ENCODE data around the gene TENT5C. TPM values are rescaled to one million over a fixed set of nuclear protein-coding genes. Genes with fewer than 3 reads are reported as not detected.

The TENT5C gene
- polyA plus RNA-seq, 1 experiment, result 1.9 TPM

DNA sequence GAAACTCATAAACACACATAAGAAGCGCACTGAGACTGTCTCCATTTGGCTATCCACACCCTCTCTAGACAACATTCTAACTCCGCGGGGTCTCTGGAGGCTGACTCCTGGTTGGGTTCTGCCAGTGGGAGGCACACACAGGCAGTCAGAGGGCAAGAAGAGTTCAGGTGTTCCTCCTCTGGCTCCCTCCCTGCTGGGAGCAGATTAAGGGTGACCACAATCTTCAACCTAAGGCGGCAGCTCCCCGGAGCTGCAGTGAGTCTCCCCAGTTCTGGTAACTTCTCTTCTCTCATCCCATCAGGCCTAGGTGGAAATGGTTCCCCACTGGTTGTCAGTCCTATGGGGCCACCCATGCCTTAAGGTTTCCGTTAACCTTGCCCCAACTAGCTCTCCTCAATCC is 7.4 kb upstream of the TENT5C start:
- DNase-seq (ENCODE audit: low read depth), result no peak
- H3K4me3 ChIP-seq (ENCODE audit: low read depth, low read length), result no peak overlapping the region
- CTCF ChIA-PET, result no interaction called here
- peaks cover 8% of the 10 kb centered on the region for H3K27me3 ChIP-seq (ENCODE audit: control insufficient read depth, insufficient read depth, low read length)
- H3K36me3 ChIP-seq (ENCODE audit: control insufficient read depth, insufficient read depth, low read length), result no peaks in the 10 kb centered on the region
- POLR2A ChIA-PET, result no interaction called here
- TF ChIP-seq, protein P1, sequence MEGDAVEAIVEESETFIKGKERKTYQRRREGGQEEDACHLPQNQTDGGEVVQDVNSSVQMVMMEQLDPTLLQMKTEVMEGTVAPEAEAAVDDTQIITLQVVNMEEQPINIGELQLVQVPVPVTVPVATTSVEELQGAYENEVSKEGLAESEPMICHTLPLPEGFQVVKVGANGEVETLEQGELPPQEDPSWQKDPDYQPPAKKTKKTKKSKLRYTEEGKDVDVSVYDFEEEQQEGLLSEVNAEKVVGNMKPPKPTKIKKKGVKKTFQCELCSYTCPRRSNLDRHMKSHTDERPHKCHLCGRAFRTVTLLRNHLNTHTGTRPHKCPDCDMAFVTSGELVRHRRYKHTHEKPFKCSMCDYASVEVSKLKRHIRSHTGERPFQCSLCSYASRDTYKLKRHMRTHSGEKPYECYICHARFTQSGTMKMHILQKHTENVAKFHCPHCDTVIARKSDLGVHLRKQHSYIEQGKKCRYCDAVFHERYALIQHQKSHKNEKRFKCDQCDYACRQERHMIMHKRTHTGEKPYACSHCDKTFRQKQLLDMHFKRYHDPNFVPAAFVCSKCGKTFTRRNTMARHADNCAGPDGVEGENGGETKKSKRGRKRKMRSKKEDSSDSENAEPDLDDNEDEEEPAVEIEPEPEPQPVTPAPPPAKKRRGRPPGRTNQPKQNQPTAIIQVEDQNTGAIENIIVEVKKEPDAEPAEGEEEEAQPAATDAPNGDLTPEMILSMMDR (IDR thresholded peaks at IDR 0.05; ENCODE audit: insufficient read depth, low read depth, low read length), result no peak

DNA sequence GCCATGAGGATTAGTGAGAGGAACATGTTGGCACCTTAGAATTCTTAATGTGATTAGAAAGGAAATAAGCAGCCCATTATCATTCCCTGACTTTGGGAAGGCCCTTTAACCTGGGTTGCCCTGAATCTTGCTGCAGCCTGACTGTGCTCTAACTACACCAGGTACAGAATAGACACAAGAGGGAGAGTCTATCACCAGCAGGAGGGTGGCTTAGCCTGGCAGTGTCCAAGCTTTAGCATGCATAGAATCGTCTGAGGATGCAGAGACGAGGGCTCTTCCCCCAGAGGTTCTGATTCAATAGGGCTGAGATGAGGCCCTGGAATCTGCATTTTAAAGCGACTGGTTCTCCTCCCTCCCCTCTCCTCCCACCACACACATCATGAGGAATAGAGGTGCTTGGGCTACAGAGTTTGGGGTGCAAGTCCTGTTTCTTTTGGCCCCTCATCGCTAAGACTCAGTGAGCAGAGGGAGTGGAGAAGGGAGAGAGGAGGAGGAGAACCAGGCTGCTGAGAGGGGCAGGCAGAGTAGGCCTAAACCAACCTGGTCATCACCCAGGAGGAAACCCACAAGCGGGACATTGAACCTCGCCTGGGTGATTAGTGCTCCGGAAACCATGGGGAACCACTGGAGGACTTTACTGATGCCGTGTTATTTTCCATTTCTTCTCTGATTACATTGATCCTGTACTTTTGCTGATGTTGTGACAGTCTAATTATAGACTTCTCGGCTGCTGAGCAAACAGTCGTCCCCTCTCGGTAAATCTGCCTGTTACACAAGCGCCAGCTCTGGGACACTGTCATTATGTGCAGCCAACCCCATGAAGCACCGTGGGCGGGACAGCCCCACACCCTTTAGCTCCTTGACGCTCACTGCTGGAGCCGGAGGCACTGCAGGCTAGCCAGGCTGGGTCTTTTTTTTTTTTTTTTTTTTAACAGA is 6.3 kb upstream of the TENT5C start:
- no peak for DNase-seq (ENCODE audit: low read depth)
- peaks cover 8% of the 10 kb centered on the region for H3K27me3 ChIP-seq (ENCODE audit: control insufficient read depth, insufficient read depth, low read length)
- POLR2A ChIA-PET, result no interaction called here
- H3K4me3 ChIP-seq (ENCODE audit: low read depth, low read length), result no peak overlapping the region
- H3K36me3 ChIP-seq (ENCODE audit: control insufficient read depth, insufficient read depth, low read length), result no peaks in the 10 kb centered on the region
- TF ChIP-seq, protein P1 (IDR thresholded peaks at IDR 0.05; ENCODE audit: insufficient read depth, low read depth, low read length), result no peak
- CTCF ChIA-PET, result no interaction called here

DNA sequence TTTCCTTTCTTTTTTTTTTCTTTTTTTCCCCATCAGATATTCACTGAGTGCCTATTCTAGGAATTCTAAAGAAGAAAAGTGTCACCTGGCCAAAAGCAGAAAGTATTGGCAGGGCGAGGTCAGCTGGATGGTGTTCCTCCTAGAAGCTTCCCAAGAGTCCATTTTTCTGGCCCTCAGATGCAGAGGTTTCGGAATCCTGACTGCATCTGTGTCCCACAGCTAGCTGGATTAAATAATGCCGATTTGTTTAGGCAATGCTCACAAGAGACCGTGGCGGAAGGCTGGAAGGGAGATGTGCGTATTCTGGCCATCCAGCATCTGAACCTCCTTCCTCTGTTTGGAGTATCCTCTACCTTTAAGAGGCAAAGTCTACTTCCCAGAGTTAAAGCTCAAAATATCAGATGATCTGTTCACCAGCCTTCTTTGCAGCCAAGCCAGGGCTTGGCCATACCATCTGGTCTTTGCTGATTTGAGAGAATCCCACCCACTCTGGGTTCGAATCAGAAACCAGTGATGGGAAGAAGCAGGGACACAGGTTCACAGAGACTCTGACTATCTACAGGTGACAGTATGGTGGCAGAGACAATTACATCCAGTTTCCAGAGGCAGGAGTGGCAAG is 5.4 kb upstream of the TENT5C start:
- DNase-seq (ENCODE audit: low read depth), result no peak
- ChIA-PET CTCF (interaction anchor here (0.9 kb wide), 1 partner anchor 65 kb away, joined by 3 read pairs; no protein-coding TSS in a partner anchor), POLR2A (no interaction called here)
- Histone ChIP-seq H3K27me3 (ENCODE audit: control insufficient read depth, insufficient read depth, low read length) (peaks cover 8% of the 10 kb centered on the region), H3K4me3 (ENCODE audit: low read depth, low read length) (no peak overlapping the region), H3K36me3 (ENCODE audit: control insufficient read depth, insufficient read depth, low read length) (no peaks in the 10 kb centered on the region)
- TF ChIP-seq, protein P1 (IDR thresholded peaks at IDR 0.05; ENCODE audit: insufficient read depth, low read depth, low read length), result no peak

DNA sequence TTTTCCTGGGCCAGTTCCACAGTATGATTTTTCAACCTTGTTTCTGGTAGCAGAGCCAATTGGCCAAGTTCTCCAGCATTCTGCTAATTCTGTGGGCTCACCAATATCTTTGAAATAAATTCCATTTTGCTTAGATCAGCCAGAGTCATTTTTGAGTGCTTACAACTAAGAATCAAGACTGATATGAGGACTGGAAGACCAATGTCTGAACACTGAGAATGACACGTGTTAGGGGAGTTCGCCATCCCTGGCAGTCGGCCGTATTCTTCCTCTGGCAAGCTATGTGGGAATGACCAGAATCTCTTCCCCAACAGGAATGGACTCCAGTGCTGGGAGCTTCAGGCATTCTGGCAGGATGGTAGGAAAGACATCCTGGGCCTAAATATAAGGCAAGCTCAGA is 4.9 kb upstream of the TENT5C start:
- Histone ChIP-seq H3K27me3 (ENCODE audit: control insufficient read depth, insufficient read depth, low read length) (peaks cover 8% of the 10 kb centered on the region), H3K4me3 (ENCODE audit: low read depth, low read length) (no peak overlapping the region), H3K36me3 (ENCODE audit: control insufficient read depth, insufficient read depth, low read length) (no peaks in the 10 kb centered on the region)
- CTCF ChIA-PET, result interaction anchor here (0.9 kb wide), 1 partner anchor 65 kb away, joined by 3 read pairs; no protein-coding TSS in a partner anchor
- no peak for DNase-seq (ENCODE audit: low read depth)
- POLR2A ChIA-PET, result no interaction called here
- TF ChIP-seq, protein P1 (IDR thresholded peaks at IDR 0.05; ENCODE audit: insufficient read depth, low read depth, low read length), result no peak

DNA sequence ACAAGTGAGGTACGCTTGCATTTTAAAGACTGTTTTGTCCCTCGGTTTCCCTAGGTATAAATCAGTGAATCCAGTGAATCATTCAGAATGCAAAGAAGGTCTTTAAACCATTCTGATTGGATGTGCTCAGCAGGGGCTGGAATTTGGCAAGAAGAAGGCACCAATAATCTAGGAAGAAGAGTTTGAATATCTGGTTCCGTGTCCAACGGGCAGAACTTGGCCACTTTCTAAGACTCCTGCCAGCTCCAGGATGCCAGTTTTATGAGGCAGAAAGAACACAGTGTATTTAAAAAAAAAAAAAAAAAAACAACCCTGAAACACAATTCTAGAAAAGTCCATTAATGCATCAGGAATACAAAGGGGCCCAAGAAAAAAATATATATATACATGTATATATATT is 3.0 kb upstream of the TENT5C start:
- ChIA-PET CTCF (no interaction called here), POLR2A (no interaction called here)
- TF ChIP-seq, protein P1 (IDR thresholded peaks at IDR 0.05; ENCODE audit: insufficient read depth, low read depth, low read length), result no peak
- H3K36me3 ChIP-seq (ENCODE audit: control insufficient read depth, insufficient read depth, low read length), result no peaks in the 10 kb centered on the region
- peaks cover 6% of the 10 kb centered on the region; the same call in 1 of the 2 replicates for H3K27me3 ChIP-seq (ENCODE audit: control insufficient read depth, insufficient read depth, low read length)
- no peak overlapping the region for H3K4me3 ChIP-seq (ENCODE audit: low read depth, low read length)
- no peak for DNase-seq (ENCODE audit: low read depth)
